ENCODE results near the gene DNAJC5. TPM values are rescaled to one million over a fixed set of nuclear protein-coding genes. Genes with fewer than 3 reads are reported as not detected.
"Not testable (repeated sequence)": the region's sequence is repeated elsewhere in the genome, so short reads cannot be mapped to it uniquely, and the experiment has no call there.

Gene DNAJC5
- total RNA-seq, 1 donor from 2014 or later: 49.8 TPM

DNA sequence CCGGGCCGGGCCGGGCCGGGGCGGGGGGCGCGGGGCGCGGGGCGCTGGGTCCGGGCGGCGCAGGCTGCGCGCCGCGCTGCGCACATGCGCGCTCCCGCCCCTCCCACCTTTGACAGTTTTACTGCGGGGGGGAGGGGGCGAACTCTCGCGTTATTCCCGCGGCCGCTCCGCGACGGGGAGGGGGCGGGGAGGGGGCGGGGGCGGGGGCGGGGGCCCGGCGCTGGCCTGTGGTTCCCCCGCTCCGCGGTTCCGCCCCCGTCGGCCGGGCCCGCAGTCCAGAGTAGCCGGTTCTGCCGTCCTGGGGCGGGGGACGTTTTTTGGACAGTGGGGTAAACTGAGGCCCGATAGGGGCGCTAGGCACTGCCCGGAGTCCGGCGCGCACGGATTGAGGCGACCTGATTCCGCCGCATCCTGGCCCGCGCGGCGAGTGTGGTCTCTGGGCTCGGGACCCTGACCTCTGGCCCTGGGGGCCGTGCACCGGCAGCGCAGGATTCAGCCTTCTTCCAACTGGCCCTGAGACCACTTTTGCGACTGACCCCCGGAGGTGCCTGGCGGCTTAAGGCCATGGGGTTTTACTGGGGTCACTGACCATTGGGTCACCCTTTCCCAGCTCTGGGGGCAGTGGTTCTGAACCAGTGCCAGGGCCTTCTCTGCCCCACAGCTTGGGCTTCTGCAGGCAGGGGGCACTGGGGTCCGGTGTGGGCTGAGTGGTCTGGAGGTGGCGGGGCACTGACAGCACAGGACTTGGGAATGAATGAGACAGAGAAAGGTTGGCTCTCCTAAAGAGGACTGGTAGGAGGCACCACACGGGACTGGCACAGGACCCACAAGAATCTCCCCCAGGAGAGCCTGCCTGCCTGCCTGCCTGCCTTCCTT, 75.2 kb downstream of the DNAJC5 start, which contains the start of gene ZNF512B:
Gene ZNF512B, minus strand, starts transcription at position 93 of the 876 bp plus-strand sequence. CDS start 1,980 bp downstream, outside the sequence.
- H3K27ac ChIP-seq: peak within 1 kb of the TSS; percentile 70
- no peaks in the 10 kb centered on the region for H3K27me3 ChIP-seq
- peak; percentile 86 for DNase-seq
- H3K9me3 ChIP-seq: no peaks in the 10 kb centered on the region
- no peak for TF ChIP-seq CTCF (IDR thresholded peaks at IDR 0.05)
- peaks cover 26% of the 10 kb centered on the region for H3K4me1 ChIP-seq
- ATAC-seq: peak; percentile 64
- H3K4me3 ChIP-seq: peak within 1 kb of the TSS; percentile 65
- peaks cover 19% of the 10 kb centered on the region for H3K36me3 ChIP-seq
- intact Hi-C loops (cut with DNase I): loop anchor here (5.0 kb wide), 1 partner anchor 433 kb away; the partner anchor contains the start of gene PTK6

- H3K9me3 ChIP-seq: no peaks in the 10 kb centered on the region
- H3K36me3 ChIP-seq: peaks cover 19% of the 10 kb centered on the region
- H3K4me3 ChIP-seq: no peak overlapping the region
- TF ChIP-seq CTCF (IDR thresholded peaks at IDR 0.05): no peak
- peak overlapping the region; percentile 17 for H3K27ac ChIP-seq
- H3K4me1 ChIP-seq: peaks cover 26% of the 10 kb centered on the region
- DNase-seq (no peak), ATAC-seq (no peak)
- H3K27me3 ChIP-seq: no peaks in the 10 kb centered on the region
- intact Hi-C loops (cut with DNase I): loop anchor here (5.0 kb wide), 1 partner anchor 434 kb away; the partner anchor contains the start of gene PTK6
Observed at GRCh38 chr20:63970714-63971431, 75.9 kb downstream of the DNAJC5 start.

- intact Hi-C loops (cut with DNase I): loop anchor here (5.0 kb wide), 1 partner anchor 435 kb away; the partner anchor contains the start of gene PTK6
Observed at GRCh38 chr20:63971960-63972311, 77.0 kb downstream of the DNAJC5 start.

DNA sequence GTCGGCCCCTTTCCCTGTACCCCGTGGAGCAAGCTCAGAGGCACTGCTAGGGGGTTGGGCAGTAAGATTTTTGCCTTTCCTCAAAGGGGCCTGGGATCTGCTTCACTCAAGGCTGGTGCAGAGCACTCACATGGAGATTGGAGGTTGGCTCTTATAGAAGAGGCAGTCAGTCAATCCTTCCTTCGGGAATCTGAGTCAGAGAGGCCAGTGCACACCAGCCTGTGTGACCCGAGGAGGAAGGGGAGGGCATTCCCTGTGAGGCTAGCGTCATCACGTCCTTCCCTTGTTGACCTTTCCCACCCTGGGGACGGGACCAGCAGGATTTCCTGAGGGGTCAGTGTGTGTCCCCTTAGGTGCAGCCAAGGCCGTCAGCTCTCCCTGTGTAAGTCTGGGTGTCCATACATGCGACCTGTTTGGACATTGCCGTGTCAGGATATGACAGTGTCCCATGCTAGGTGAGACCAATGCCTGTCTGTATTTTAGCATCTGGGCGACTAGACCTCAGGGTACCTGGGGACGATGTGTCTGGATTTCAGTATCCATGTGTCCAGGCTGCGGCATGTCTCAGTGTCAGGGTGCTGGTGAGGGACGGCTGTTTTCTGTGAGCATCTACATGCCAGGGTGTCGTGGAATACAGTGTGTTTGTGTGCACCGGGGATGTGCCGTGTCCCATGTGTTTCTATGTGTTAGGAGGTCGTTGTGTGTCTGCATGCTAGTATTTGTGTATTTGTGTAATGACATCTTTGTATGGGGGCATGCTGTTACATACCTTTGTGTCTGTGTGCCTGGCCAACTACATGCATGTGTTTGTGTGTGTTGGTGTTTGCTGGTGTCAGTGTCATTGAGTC, 77.6 kb downstream of the DNAJC5 start:
- Histone ChIP-seq H3K27me3 (no peaks in the 10 kb centered on the region), H3K36me3 (peaks cover 4% of the 10 kb centered on the region), H3K27ac (no peak overlapping the region), H3K4me1 (peaks cover 26% of the 10 kb centered on the region), H3K4me3 (no peak overlapping the region), H3K9me3 (no peaks in the 10 kb centered on the region)
- DNase-seq (no peak), ATAC-seq (no peak)
- TF ChIP-seq CTCF (IDR thresholded peaks at IDR 0.05): no peak
- intact Hi-C loops (cut with DNase I): loop anchor here (5.0 kb wide), 1 partner anchor 435 kb away; the partner anchor contains the start of gene PTK6

More at GRCh38 chr20:63971960-63972311, 77.0 kb downstream of the DNAJC5 start:
- not testable (repeated sequence) for H3K4me3 ChIP-seq, H3K9me3 ChIP-seq, DNase-seq, H3K27ac ChIP-seq, H3K36me3 ChIP-seq, ATAC-seq, H3K27me3 ChIP-seq
- peaks cover 26% of the 10 kb centered on the region for H3K4me1 ChIP-seq

DNA sequence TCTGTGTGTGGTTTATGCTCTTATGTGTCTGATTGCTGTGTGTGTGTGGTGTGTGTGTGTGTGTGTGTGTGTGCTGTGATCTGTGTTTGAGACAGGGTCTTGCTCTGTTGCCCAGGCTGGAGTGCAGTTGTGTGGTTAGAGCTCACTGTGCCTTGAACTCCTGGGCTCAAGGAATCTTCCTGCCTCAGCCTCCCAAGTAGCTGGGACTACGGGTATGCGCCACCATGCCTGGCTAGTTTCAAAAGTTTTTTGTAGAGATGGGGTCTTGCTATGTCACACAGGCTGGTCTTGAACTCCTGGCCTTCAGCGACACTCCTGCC, 78.2 kb downstream of the DNAJC5 start:
- Histone ChIP-seq H3K4me3 (no peak overlapping the region), H3K4me1 (peaks cover 26% of the 10 kb centered on the region), H3K36me3 (no peaks in the 10 kb centered on the region), H3K9me3 (no peaks in the 10 kb centered on the region), H3K27ac (no peak overlapping the region), H3K27me3 (no peaks in the 10 kb centered on the region)
- no peak for ATAC-seq
- DNase-seq: no peak
- TF ChIP-seq CTCF (IDR thresholded peaks at IDR 0.05): no peak
- intact Hi-C loops (cut with DNase I): loop anchor here (5.0 kb wide), 1 partner anchor 436 kb away; the partner anchor contains the start of gene PTK6

Data from upper lobe of right lung (tissue), 1 donor.